IMR-90 (cell line): Measurements from ENCODE around the gene RCBTB2.

ENCODE experiments used
- BHLHE40 ChIP-seq: fragments of 150-350 bp; IDR thresholded peaks from 2 replicates; pipeline ENCODE4 v1.6.1; 2016; ENCODE audit warnings: mild to moderate bottlenecking, low read depth, low read length
- CEBPB ChIP-seq: IDR thresholded peaks from 2 replicates; pipeline ENCODE4 v1.6.1; 2012; ENCODE audit warnings: low read depth, low read length, improper control_type of control experiment
- CHD1 ChIP-seq: IDR thresholded peaks from 2 replicates; pipeline ENCODE4 v1.6.1; 2012; ENCODE audit warnings: low read depth, low read length, improper control_type of control experiment
- CTCF ChIP-seq: conservative IDR thresholded peaks from 2 replicates; pipeline ENCODE4 v1.5.1; 2012; ENCODE audit warnings: mild to moderate bottlenecking, low read depth, low read length, improper control_type of control experiment
- FOS ChIP-seq: fragments of 150-350 bp; IDR thresholded peaks from 2 replicates; pipeline ENCODE4 v1.6.1; 2016; ENCODE audit warnings: low read depth, low read length
- MAFK ChIP-seq: IDR thresholded peaks from 2 replicates; pipeline ENCODE4 v1.6.1; 2012; ENCODE audit warnings: low read depth, low read length, improper control_type of control experiment
- NFE2L2 ChIP-seq: fragments of 150-350 bp; IDR thresholded peaks from 2 replicates; pipeline ENCODE4 v1.6.1; 2016; ENCODE audit warnings: low read depth, mild to moderate bottlenecking, low read length
- POLR2A ChIP-seq: IDR thresholded peaks from 2 replicates; pipeline ENCODE4 v1.6.1; 2012; ENCODE audit warnings: mild to moderate bottlenecking, low read depth, low read length
- RAD21 ChIP-seq: IDR thresholded peaks from 2 replicates; pipeline ENCODE4 v1.6.1; 2012; ENCODE audit warnings: low read length, improper control_type of control experiment
- RCOR1 ChIP-seq: IDR thresholded peaks from 2 replicates; pipeline ENCODE4 v1.6.1; 2012; ENCODE audit warnings: mild to moderate bottlenecking, low read length, improper control_type of control experiment; ENCODE audit not compliant: insufficient replicate concordance
- RFX5 ChIP-seq: IDR thresholded peaks from 2 replicates; pipeline ENCODE4 v1.8.0; 2012; ENCODE audit warnings: low read depth, mild to moderate bottlenecking, low read length, moderate library complexity
- SMC3 ChIP-seq: fragments of 150-350 bp; IDR thresholded peaks from 2 replicates; pipeline ENCODE4 v1.6.1; 2016; ENCODE audit warnings: low read depth, mild to moderate bottlenecking, antibody characterized with exemption, low read length, moderate library complexity

DNA sequence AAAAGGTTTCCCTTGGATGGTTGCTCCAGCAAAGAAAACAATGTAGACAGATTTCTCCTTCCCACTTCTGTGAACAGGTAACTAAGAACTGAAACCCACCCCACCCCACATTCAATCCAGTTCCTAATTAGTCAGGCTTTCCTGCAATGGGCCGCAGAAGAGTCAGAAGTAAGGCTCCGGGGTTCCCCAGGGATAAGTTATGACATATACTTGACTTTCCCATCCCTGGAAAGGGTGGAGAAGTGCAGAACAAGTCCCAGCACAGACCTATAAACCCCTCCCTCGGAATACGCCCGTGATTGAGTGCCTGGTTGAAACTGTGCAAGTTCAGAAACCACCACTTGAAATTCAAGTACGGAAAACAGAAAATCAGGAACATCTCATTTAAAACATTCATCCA lies 24.9 kb downstream of the RCBTB2 start:
- no peak for TF ChIP-seq CTCF
- no peak for TF ChIP-seq POLR2A
- TF ChIP-seq BHLHE40 = no peak
- TF ChIP-seq RAD21 = no peak
- TF ChIP-seq RCOR1 = no peak
- TF ChIP-seq SMC3 = no peak
- no peak for TF ChIP-seq RFX5
- no peak for TF ChIP-seq CHD1
- no peak for TF ChIP-seq CEBPB
- TF ChIP-seq FOS = no peak
- TF ChIP-seq MAFK = no peak
- no peak for TF ChIP-seq NFE2L2
